Parathyroid adenoma (tissue), 2 donors: ENCODE measurements around the gene IGF2BP1.
A peak's percentile ranks its signal among the peaks of the same experiment; 100 is the strongest.
"Not testable (repeated sequence)": the region's sequence is repeated elsewhere in the genome, so short reads cannot be mapped to it uniquely, and the experiment has no call there.

Experiments used
- H2AFZ ChIP-seq: fragments of 300-600 bp; sonication (generic); one replicate; pipeline ENCODE4 v1.7.0; 2017; ENCODE audit warnings: antibody characterized with exemption, mild to moderate bottlenecking
- H3K27ac ChIP-seq: fragments of 300-600 bp; sonication (generic); one replicate; pipeline ENCODE4 v1.7.0; 2017
- H3K27me3 ChIP-seq: fragments of 300-600 bp; sonication (generic); one replicate; pipeline ENCODE4 v1.7.0; 2017; ENCODE audit warnings: low read length; ENCODE audit not compliant: control insufficient read depth, insufficient read depth
- H3K36me3 ChIP-seq: fragments of 300-600 bp; sonication (generic); one replicate; pipeline ENCODE4 v1.7.0; 2017; ENCODE audit warnings: low read length; ENCODE audit not compliant: control insufficient read depth, insufficient read depth
- H3K4me1 ChIP-seq: fragments of 300-600 bp; sonication (generic); one replicate; pipeline ENCODE4 v1.7.0; 2017; ENCODE audit warnings: control low read depth
- H3K4me2 ChIP-seq: fragments of 300-600 bp; sonication (generic); one replicate; pipeline ENCODE4 v1.7.0; 2017; ENCODE audit warnings: low read length
- H3K4me3 ChIP-seq: fragments of 300-600 bp; sonication (generic); one replicate; pipeline ENCODE4 v1.7.0; 2017; ENCODE audit warnings: low read depth, low read length
- H3K79me2 ChIP-seq: fragments of 300-600 bp; sonication (generic); one replicate; pipeline ENCODE4 v1.7.0; 2017; ENCODE audit warnings: control low read depth
- H3K9ac ChIP-seq: fragments of 300-600 bp; sonication (generic); one replicate; pipeline ENCODE4 v1.7.0; 2017; ENCODE audit warnings: mild to moderate bottlenecking
- H3K9me3 ChIP-seq: fragments of 300-600 bp; sonication (generic); one replicate; pipeline ENCODE4 v1.7.0; 2017; ENCODE audit warnings: low read length; ENCODE audit not compliant: control insufficient read depth
- CTCF ChIP-seq: fragments of 300-600 bp; sonication (generic); IDR thresholded peaks from one replicate; pipeline ENCODE4 v1.7.0; 2017; ENCODE audit warnings: antibody characterized with exemption, mild to moderate bottlenecking
- donor health status: primary hyperparathyroidism.

The IGF2BP1 gene

GRCh38 chr17:49035470-49036269, 38.5 kb downstream of the IGF2BP1 start:
- TF ChIP-seq CTCF, result peak; percentile 66
- Histone ChIP-seq H3K27me3 (no peaks in the 10 kb centered on the region), H3K79me2 (no peaks in the 10 kb centered on the region), H2AFZ (peak overlapping the region; percentile 80), H3K27ac (no peak overlapping the region), H3K9ac (no peak overlapping the region), H3K4me3 (no peak overlapping the region), H3K36me3 (no peaks in the 10 kb centered on the region), H3K9me3 (no peaks in the 10 kb centered on the region), H3K4me2 (peak overlapping the region; percentile 33), H3K4me1 (no peaks in the 10 kb centered on the region)

GRCh38 chr17:49036270-49036626, 39.1 kb downstream of the IGF2BP1 start:
- no peak overlapping the region for H3K4me3 ChIP-seq
- peak overlapping the region; percentile 33 for H3K4me2 ChIP-seq
- peak overlapping the region; percentile 80 for H2AFZ ChIP-seq
- no peaks in the 10 kb centered on the region for H3K27me3 ChIP-seq
- TF ChIP-seq CTCF, result no peak
- no peaks in the 10 kb centered on the region for H3K9me3 ChIP-seq
- H3K27ac ChIP-seq, result no peak overlapping the region
- no peaks in the 10 kb centered on the region for H3K36me3 ChIP-seq
- no peaks in the 10 kb centered on the region for H3K79me2 ChIP-seq
- no peak overlapping the region for H3K9ac ChIP-seq
- no peaks in the 10 kb centered on the region for H3K4me1 ChIP-seq

DNA sequence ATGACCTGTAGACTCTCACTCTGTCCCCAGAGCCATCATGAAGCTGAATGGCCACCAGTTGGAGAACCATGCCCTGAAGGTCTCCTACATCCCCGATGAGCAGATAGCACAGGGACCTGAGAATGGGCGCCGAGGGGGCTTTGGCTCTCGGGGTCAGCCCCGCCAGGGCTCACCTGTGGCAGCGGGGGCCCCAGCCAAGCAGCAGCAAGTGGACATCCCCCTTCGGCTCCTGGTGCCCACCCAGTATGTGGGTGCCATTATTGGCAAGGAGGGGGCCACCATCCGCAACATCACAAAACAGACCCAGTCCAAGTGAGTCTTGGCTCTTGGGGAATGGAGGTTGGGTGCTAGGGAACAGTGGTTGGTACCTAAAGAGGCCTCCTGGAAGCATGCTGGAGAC, 41.0 kb downstream of the IGF2BP1 start:
- Histone ChIP-seq H3K4me2 (no peak overlapping the region), H3K4me1 (no peaks in the 10 kb centered on the region), H2AFZ (no peak overlapping the region), H3K4me3 (no peak overlapping the region), H3K9ac (no peak overlapping the region), H3K27ac (no peak overlapping the region), H3K9me3 (no peaks in the 10 kb centered on the region), H3K79me2 (no peaks in the 10 kb centered on the region), H3K27me3 (no peaks in the 10 kb centered on the region), H3K36me3 (no peaks in the 10 kb centered on the region)
- TF ChIP-seq CTCF, result no peak

DNA sequence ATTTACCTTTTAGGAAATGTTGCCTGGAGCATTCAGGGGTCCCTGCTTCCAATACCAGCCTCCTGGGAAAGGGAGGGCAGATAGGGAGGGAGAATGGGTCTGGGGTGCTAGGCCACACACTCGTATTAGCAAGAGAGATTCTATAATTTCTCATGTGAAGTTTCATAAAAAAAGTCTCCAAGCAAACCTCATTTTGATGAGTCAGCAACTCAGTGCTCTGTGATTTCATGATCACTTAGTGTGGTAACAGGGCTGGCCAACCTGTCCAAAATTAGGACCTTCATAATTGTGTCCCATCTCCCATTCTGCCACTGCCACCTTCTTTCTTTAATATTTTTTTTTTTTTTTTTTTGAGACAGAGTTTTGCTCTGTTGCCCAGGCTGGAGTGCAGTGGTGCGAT, 41.4 kb downstream of the IGF2BP1 start:
- H3K4me1 ChIP-seq, result no peaks in the 10 kb centered on the region
- TF ChIP-seq CTCF, result no peak
- no peaks in the 10 kb centered on the region for H3K79me2 ChIP-seq
- no peaks in the 10 kb centered on the region for H3K36me3 ChIP-seq
- no peak overlapping the region for H3K9ac ChIP-seq
- H3K27me3 ChIP-seq, result no peaks in the 10 kb centered on the region
- no peak overlapping the region for H3K27ac ChIP-seq
- no peak overlapping the region for H3K4me3 ChIP-seq
- no peak overlapping the region for H3K4me2 ChIP-seq
- no peak overlapping the region for H2AFZ ChIP-seq
- H3K9me3 ChIP-seq, result no peaks in the 10 kb centered on the region

DNA sequence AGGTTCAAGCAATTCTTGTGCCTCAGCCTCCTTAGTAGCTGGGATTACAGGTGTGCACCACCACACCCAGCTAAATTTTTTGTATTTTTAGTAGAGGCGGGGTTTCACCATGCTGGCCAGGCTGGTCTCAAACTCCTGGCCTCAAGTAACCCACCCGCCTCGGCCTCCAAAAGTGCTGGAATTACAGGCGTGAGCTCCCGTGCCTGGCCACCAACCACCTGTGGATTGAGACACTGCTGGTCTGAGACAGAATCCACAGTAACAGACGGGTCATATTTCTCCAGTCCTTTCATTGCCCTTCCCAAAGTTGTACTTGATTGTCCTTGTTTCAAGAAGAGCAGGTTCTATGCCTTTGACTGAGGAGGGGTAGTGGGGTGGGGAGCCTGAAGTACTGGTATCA, 42.3 kb downstream of the IGF2BP1 start:
- H3K79me2 ChIP-seq, H3K36me3 ChIP-seq, H3K4me1 ChIP-seq, H3K4me3 ChIP-seq, H3K9ac ChIP-seq, H3K9me3 ChIP-seq, H3K27ac ChIP-seq, H2AFZ ChIP-seq, H3K4me2 ChIP-seq, H3K27me3 ChIP-seq: not testable (repeated sequence)
